Heart left ventricle (tissue), 13 donors: ENCODE data around the gene EML6.

Experiments used
- POLR2A ChIP-seq, 2 donors: fragments of 450-650 bp; IDR thresholded peaks; one replicate each; pipeline ENCODE4 v1.6.1; 2017; ENCODE audit warnings: antibody characterized with exemption in 2 of 2, mild to moderate bottlenecking in 2 of 2, moderate library complexity in 2 of 2
- TF ChIP-seq, protein P1 (sequence below), 12 donors: fragments of 200-600 bp; sonication (generic) in 4 of 12; IDR thresholded peaks; one replicate each; pipeline versions ENCODE4 v1.5.0 to v1.8.0; 2018 to 2022; ENCODE audit warnings: antibody characterized with exemption in 12 of 12, mild to moderate bottlenecking in 5 of 12
- donor health status: ischemic (EF 13 %, LVEDD 7.1; RV severe dilation, severe dysfunction).
- donor health status: DM: no; HTN: yes; CAD: no.
- donor health status: DM: no; HTN: no; CAD: no.
- donor health status: ischemic (EF 25% LVEDD 6.9; RV normal size, moderate dysfunction).
- donor health status: ischemic (EF 25% LVEDD 5.7; RV mildly dilated, moderate dysfunction).
- donor health status: ischemic (EF 35%, LVEDD 5.7; RV mildly dilated, moderate dysfunction).
- donor health status: nonischemic (EF 11% LVEDD 7.7; RV severe dilation, severe dysfunction).
- donor health status: DM: yes; HTN: yes; CAD: no.
- donor health status: PGD.
- donor health status: ischemic (EF 29% LVEDD 5.4; RV normal size, mild dysfunction).
- donor health status: nonischemic (EF 23%, LVEDD 6.1; RV moderate dilation, normal function).

DNA sequence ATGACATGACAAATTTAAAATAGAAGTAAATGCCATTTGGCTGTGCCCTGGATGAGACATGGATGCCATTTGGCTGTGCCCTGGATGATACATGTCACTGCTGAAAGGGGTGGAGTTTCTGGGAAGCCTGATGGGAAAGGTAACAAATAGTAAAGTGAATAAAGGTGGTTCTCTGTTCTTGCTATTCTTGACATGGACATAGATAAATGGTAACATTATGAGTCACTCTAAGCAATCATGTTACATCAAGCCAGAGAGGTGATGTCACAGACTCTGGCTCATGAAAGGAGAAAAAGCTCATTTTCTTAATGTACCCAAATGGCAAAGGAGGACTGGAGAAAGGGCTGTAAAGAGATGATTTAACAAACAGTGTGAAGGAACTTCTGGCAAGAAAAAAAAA lies 86.4 kb downstream of the EML6 start:
- TF ChIP-seq, protein P1, sequence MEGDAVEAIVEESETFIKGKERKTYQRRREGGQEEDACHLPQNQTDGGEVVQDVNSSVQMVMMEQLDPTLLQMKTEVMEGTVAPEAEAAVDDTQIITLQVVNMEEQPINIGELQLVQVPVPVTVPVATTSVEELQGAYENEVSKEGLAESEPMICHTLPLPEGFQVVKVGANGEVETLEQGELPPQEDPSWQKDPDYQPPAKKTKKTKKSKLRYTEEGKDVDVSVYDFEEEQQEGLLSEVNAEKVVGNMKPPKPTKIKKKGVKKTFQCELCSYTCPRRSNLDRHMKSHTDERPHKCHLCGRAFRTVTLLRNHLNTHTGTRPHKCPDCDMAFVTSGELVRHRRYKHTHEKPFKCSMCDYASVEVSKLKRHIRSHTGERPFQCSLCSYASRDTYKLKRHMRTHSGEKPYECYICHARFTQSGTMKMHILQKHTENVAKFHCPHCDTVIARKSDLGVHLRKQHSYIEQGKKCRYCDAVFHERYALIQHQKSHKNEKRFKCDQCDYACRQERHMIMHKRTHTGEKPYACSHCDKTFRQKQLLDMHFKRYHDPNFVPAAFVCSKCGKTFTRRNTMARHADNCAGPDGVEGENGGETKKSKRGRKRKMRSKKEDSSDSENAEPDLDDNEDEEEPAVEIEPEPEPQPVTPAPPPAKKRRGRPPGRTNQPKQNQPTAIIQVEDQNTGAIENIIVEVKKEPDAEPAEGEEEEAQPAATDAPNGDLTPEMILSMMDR (IDR thresholded peaks at IDR 0.05) = no peak
- TF ChIP-seq POLR2A (IDR thresholded peaks at IDR 0.05) = no peak
